ENCODE results near the gene BCAS3. TPM values are rescaled to one million over a fixed set of nuclear protein-coding genes. Genes with fewer than 3 reads are reported as not detected.

Gene BCAS3
- total RNA-seq, 1 donor from 2014 or later, result 64.9 TPM

DNA sequence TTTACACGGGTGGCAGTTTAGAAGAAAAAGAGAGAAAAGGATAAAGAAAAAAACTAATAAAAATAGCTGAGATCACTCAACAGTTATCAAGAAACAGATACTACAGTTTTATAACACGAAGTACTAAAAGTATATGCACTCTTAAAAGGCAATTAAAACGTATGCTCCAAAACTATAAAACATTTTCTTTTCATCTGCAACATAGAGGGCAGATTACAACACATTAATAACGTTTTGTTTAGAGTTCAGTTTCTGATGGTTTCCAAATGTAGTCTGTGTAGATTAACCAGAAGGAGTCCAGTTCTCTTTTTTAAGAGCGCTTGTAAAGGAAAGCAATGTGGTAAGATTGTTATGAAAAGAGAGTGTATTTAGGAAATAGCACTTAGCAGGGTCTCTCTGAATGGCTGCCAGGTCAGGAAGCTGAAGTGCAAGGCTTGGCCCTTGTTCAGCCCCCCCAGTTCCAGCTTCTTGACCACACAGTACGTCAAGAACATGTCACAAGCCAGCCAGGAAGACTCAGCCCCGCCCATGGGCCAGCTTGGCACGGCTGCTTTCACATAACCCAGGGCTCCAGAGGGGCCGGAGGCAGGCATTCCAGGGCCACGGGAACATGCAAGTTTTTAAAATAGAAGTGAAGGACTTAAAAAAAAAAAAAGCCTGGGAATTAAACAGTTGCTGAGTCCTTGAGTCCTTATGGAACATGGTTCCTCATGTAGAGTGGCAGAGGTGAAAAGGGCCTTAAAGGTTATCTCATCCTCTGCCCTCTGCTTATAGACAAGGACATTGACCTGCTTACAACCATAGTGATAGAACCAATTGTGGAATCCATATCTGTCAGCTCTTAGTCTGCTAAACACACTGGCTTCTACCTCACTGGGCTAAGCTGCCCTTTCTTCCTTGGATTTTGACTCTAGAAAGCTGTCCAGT is 574.6 kb downstream of the BCAS3 start:
- Mint-ChIP-seq H3K36me3 (no peaks in the 10 kb centered on the region), H3K27ac (peak overlapping the region; percentile 89), H3K9me3 (no peaks in the 10 kb centered on the region), H3K27me3 (ENCODE audit: low read depth) (no peaks in the 10 kb centered on the region), H3K4me3 (no peak overlapping the region), H3K4me1 (peaks cover 66% of the 10 kb centered on the region)
- peak; percentile 19 to 47 for DNase-seq (ENCODE audit: low spot score in 2 of 2, unreplicated experiment in 2 of 2)
- TF ChIP-seq, protein P1, sequence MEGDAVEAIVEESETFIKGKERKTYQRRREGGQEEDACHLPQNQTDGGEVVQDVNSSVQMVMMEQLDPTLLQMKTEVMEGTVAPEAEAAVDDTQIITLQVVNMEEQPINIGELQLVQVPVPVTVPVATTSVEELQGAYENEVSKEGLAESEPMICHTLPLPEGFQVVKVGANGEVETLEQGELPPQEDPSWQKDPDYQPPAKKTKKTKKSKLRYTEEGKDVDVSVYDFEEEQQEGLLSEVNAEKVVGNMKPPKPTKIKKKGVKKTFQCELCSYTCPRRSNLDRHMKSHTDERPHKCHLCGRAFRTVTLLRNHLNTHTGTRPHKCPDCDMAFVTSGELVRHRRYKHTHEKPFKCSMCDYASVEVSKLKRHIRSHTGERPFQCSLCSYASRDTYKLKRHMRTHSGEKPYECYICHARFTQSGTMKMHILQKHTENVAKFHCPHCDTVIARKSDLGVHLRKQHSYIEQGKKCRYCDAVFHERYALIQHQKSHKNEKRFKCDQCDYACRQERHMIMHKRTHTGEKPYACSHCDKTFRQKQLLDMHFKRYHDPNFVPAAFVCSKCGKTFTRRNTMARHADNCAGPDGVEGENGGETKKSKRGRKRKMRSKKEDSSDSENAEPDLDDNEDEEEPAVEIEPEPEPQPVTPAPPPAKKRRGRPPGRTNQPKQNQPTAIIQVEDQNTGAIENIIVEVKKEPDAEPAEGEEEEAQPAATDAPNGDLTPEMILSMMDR (IDR thresholded peaks at IDR 0.05; ENCODE audit: unreplicated experiment), result no peak

DNA sequence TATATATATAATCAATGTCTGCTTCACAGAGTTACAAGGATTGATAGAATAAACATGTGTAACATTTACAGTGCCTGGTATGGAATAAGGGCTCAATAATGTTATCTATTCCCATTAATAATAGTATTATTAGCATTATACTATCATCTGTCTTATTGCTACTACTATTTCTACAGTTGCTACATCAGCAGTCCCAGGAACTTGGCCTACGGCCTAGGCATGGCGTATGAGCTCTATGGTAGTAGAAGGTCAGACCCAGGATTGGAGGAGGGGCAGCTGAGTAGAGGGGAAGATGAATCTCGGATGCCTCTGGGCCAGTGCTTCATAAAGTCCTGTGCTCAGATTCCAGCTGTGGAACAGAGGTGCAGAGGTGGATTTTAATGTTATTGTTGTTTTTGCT is 575.7 kb downstream of the BCAS3 start:
- TF ChIP-seq, protein P1 (IDR thresholded peaks at IDR 0.05; ENCODE audit: unreplicated experiment), result no peak
- H3K4me1 Mint-ChIP-seq, result peaks cover 61% of the 10 kb centered on the region

DNA sequence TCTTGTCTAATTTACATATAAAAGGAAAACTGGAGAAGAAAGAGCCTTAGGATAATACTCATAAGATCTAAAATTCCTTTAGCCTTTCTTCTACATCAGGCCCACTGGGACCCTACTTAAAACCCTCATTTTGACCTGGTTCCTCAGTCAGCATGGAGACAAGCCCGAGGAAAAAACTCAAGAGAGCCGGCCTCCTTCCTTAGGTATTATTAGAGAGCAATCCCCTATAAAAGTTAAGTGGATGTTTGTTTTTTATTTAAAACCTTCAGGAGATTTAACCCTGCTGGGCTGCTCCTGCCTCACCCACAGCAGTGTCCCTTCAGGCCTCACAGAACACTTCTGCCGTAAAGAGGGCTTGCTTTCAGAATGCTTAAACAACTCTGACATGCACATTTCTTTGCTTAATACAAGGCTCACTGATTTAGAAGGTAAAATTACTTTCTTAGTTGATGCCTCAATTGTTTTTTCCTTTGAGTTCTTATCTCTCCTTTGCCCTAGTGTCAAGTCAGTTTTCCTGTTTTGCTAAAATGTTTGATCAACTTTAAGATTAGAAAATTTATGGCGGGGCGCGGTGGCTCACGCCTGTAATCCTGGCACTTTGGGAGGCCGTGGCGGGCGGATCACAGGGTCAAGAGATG is 576.4 kb downstream of the BCAS3 start:
- Mint-ChIP-seq H3K9me3 (no peaks in the 10 kb centered on the region), H3K27ac (peak overlapping the region; percentile 93), H3K4me3 (no peak overlapping the region), H3K27me3 (ENCODE audit: low read depth) (no peaks in the 10 kb centered on the region), H3K36me3 (no peaks in the 10 kb centered on the region), H3K4me1 (peaks cover 66% of the 10 kb centered on the region)
- DNase-seq (ENCODE audit: low spot score in 2 of 2, unreplicated experiment in 2 of 2), result no peak
- TF ChIP-seq, protein P1 (IDR thresholded peaks at IDR 0.05; ENCODE audit: unreplicated experiment), result no peak

More for the DNA sequence above, 575.7 kb downstream of the BCAS3 start:
- Mint-ChIP-seq H3K4me3 (no peak overlapping the region), H3K27me3 (ENCODE audit: low read depth) (no peaks in the 10 kb centered on the region), H3K27ac (peak overlapping the region; percentile 93), H3K36me3 (no peaks in the 10 kb centered on the region), H3K9me3 (no peaks in the 10 kb centered on the region)
- no peak for DNase-seq (ENCODE audit: low spot score in 2 of 2, unreplicated experiment in 2 of 2)

DNA sequence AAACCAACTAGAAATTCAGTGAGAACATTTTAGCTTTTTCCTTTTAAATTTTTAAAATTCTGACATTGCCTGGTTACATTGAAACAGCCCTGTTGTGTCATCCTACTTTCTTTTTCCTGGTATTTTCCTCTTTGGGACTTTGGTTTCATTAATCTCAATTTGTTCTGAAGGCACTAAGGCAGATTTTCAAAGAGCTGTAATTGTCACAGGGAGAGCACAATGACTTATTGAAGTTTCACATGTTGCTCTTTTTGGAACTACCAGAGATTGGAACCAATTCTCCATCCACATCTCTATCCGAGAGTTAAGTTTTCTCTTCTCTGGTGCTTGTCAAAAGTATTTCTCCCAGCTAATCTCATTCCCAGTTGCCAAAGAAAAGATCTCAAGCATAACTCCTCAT is 577.3 kb downstream of the BCAS3 start:
- no peaks in the 10 kb centered on the region for H3K27me3 Mint-ChIP-seq (ENCODE audit: low read depth)
- no peak overlapping the region for H3K4me3 Mint-ChIP-seq
- H3K9me3 Mint-ChIP-seq, result no peaks in the 10 kb centered on the region
- DNase-seq (ENCODE audit: low spot score in 2 of 2, unreplicated experiment in 2 of 2), result no peak
- H3K36me3 Mint-ChIP-seq, result no peaks in the 10 kb centered on the region
- H3K27ac Mint-ChIP-seq, result peak overlapping the region; percentile 79
- H3K4me1 Mint-ChIP-seq, result peaks cover 67% of the 10 kb centered on the region
- TF ChIP-seq, protein P1 (IDR thresholded peaks at IDR 0.05; ENCODE audit: unreplicated experiment), result no peak

DNA sequence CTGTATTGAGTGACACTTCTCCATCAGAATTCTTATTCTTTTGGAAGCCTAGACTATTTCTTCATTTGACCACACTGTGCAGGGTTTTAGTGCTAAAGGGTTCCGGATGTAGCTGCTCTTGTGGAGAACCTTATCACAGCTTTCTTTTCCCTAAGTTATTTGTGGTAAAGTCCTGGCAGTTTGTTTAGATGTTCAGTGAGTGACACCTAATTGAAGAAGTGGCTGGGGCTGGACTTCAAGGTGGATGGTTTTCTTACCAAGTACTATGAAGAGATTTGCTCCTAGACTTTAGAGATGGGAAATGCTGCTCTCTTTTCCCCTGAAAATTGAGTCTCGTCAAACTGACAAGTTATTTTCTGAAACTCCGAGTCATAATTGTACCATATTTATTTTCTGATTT is 578.0 kb downstream of the BCAS3 start:
- no peaks in the 10 kb centered on the region for H3K27me3 Mint-ChIP-seq (ENCODE audit: low read depth)
- H3K4me3 Mint-ChIP-seq, result no peak overlapping the region
- no peak for DNase-seq (ENCODE audit: low spot score in 2 of 2, unreplicated experiment in 2 of 2)
- TF ChIP-seq, protein P1 (IDR thresholded peaks at IDR 0.05; ENCODE audit: unreplicated experiment), result no peak
- H3K9me3 Mint-ChIP-seq, result no peaks in the 10 kb centered on the region
- no peaks in the 10 kb centered on the region for H3K36me3 Mint-ChIP-seq
- peaks cover 67% of the 10 kb centered on the region for H3K4me1 Mint-ChIP-seq
- H3K27ac Mint-ChIP-seq, result peak overlapping the region; percentile 79
